ENCODE results near the gene TRIM29. TPM values are rescaled to one million over a fixed set of nuclear protein-coding genes. Genes with fewer than 3 reads are reported as not detected.

Gene TRIM29
- total and polyA plus RNA-seq, 2 of the 13 experiments (the other 11 are each of a cell fraction or from before 2014, with no cell fraction given) = 0.86 TPM

DNA sequence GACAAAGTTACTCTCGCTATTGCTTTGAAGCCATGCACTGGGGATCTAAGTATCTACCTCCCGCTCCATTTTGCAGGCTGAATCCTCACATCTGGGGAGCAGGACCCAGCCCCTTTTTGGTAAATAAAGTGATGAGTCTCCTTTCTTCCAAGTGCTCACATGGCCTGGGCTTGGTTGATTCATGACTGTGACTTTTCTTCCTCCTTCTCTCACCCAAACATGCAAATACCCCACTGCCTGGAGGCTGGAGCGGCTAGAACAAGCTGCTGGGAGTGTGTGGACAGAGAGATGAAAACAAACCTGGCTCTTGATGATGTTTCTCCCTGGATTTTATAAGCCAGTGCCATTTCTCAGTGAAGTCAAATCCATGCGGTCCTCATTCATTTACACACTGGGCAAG lies 72.7 kb downstream of the TRIM29 start:
- DNase-seq (ENCODE audit: low spot score) (no peak), FAIRE-seq (no peak), ATAC-seq (no peak)
- CTCF ChIA-PET (ENCODE audit: low intra/inter-chr PET ratio, low total read pairs) = no interaction called here
- no peaks in the 10 kb centered on the region for H3K79me2 ChIP-seq (ENCODE audit: insufficient read depth, low read length)
- H3K4me3 ChIP-seq (replicated peaks in 1 of 3; ENCODE audit: insufficient read depth in 1 of 3, low read depth in 2 of 3, low read length in 3 of 3) = no peak overlapping the region
- intact Hi-C loops (cut with micrococcal nuclease; ENCODE audit: unreplicated experiment) (no loop called here), in situ Hi-C loops (cut with HindIII; ENCODE audit: extremely low pct_ligation_motif_present, low pct_unique_long_range_greater_than_20kb) (no loop called here)
- H3K4me1 ChIP-seq (ENCODE audit: insufficient read depth, low read length) = no peaks in the 10 kb centered on the region
- no peaks in the 10 kb centered on the region for H3K9me3 ChIP-seq (ENCODE audit: low read length)
- H3K4me2 ChIP-seq (ENCODE audit: low read depth, low read length) = no peak overlapping the region
- WGBS (ENCODE audit: low lambda C conversion rate) = 35% methylated on average over 4 of the region's 4 CpGs
- no peak for TF ChIP-seq ZNF547 (CRISPR knock-in tag; IDR thresholded peaks at IDR 0.05)
- no peak overlapping the region for H3K27ac ChIP-seq (ENCODE audit: extremely low read length, insufficient read depth, low read length)
- no peak overlapping the region for H3K9ac ChIP-seq (ENCODE audit: insufficient read depth, low read depth, low read length)
- POLR2A ChIA-PET = no interaction called here
- BruUV-seq (replicated peaks) = no TSS peak
- no peaks in the 10 kb centered on the region for H3K36me3 ChIP-seq (replicated peaks in 1 of 2; ENCODE audit: control insufficient read depth in 1 of 2, insufficient read depth in 2 of 2, low read length in 2 of 2)
- H3K27me3 ChIP-seq (ENCODE audit: control insufficient read depth in 1 of 2, insufficient read depth in 2 of 2, low read length in 2 of 2) = peaks cover 7 to 67% of the 10 kb centered on the region in 2 experiments; a peak in 4 of 5 replicates
- no peak overlapping the region for H2AFZ ChIP-seq (ENCODE audit: low read length)
- H4K20me1 ChIP-seq (ENCODE audit: insufficient read depth, low read length) = no peaks in the 10 kb centered on the region

DNA sequence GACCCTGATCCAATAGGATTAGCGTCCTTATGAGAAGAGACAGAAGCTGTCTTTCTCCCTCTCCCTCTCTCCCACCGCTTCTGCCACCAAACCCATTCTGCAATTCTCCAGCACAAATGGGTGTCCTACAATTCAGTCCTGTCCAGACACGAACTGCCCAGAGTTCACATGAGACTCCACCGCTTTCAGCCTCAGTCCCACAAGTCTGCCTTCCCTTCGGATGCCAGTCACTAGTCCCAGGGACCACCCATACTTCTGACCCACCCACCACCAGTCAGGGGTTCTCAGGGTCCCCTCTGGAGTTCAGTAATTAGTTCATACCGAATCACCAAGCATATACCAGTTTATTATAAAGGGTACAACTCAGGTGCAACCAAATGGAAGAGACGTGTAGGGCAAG lies 73.6 kb downstream of the TRIM29 start:
- POLR2A ChIA-PET = no interaction called here
- H3K9me3 ChIP-seq (ENCODE audit: low read length) = no peaks in the 10 kb centered on the region
- H3K27ac ChIP-seq (ENCODE audit: extremely low read length, insufficient read depth, low read length) = no peak overlapping the region
- H2AFZ ChIP-seq (ENCODE audit: low read length) = no peak overlapping the region
- H3K9ac ChIP-seq (ENCODE audit: insufficient read depth, low read depth, low read length) = no peak overlapping the region
- H3K4me2 ChIP-seq (ENCODE audit: low read depth, low read length) = no peak overlapping the region
- CTCF ChIA-PET (ENCODE audit: low intra/inter-chr PET ratio, low total read pairs) = no interaction called here
- in situ Hi-C loops (cut with HindIII; ENCODE audit: extremely low pct_ligation_motif_present, low pct_unique_long_range_greater_than_20kb) (no loop called here), intact Hi-C loops (cut with micrococcal nuclease; ENCODE audit: unreplicated experiment) (no loop called here)
- ATAC-seq (no peak), FAIRE-seq (no peak), DNase-seq (ENCODE audit: low spot score) (no peak)
- no TSS peak for BruUV-seq (replicated peaks)
- no peaks in the 10 kb centered on the region for H4K20me1 ChIP-seq (ENCODE audit: insufficient read depth, low read length)
- no peaks in the 10 kb centered on the region for H3K79me2 ChIP-seq (ENCODE audit: insufficient read depth, low read length)
- no peaks in the 10 kb centered on the region for H3K4me1 ChIP-seq (ENCODE audit: insufficient read depth, low read length)
- H3K27me3 ChIP-seq (ENCODE audit: control insufficient read depth in 1 of 2, insufficient read depth in 2 of 2, low read length in 2 of 2) = peaks cover 7 to 75% of the 10 kb centered on the region in 2 experiments; a peak in 4 of 5 replicates
- no peak for TF ChIP-seq KLF15 (CRISPR knock-in tag; IDR thresholded peaks at IDR 0.05; ENCODE audit: borderline replicate concordance)
- TF ChIP-seq ZNF484 (CRISPR knock-in tag; IDR thresholded peaks at IDR 0.05; ENCODE audit: borderline replicate concordance, low read depth) = no peak
- no peaks in the 10 kb centered on the region for H3K36me3 ChIP-seq (replicated peaks in 1 of 2; ENCODE audit: control insufficient read depth in 1 of 2, insufficient read depth in 2 of 2, low read length in 2 of 2)
- 10% methylated on average over 7 of the region's 7 CpGs for WGBS (ENCODE audit: low lambda C conversion rate)
- no peak overlapping the region for H3K4me3 ChIP-seq (replicated peaks in 1 of 3; ENCODE audit: insufficient read depth in 1 of 3, low read depth in 2 of 3, low read length in 3 of 3)

All from HepG2 (cell line).